Stimulated activated CD8-positive, alpha-beta memory T cell treated with anti-CD3 and anti-CD28 coated beads, Interleukin-15, amount 100 ng/mL, for 4 hours (primary cell): Measurements from ENCODE around the gene PTPRE.

ENCODE experiments used
- DNase-seq, 2 donors: peaks; one replicate each; pipeline ENCODE4 v3.0.0-alpha.2; 2020; ENCODE audit warnings: low read depth in 2 of 2

The PTPRE gene

GRCh38 chr10:127908106-127908958 is 1.4 kb downstream of the PTPRE start:
- DNase-seq: no peak

- no peak for DNase-seq
These were observed 2.0 kb downstream of the PTPRE start for GRCh38 chr10:127908959-127909267.

GRCh38 chr10:127909716-127910463 is 3.0 kb downstream of the PTPRE start:
- DNase-seq: no peak

- no peak for DNase-seq
These were observed 3.5 kb downstream of the PTPRE start for GRCh38 chr10:127910464-127910770.

- DNase-seq: no peak
These were observed 4.4 kb downstream of the PTPRE start for GRCh38 chr10:127911218-127911866.

- no peak for DNase-seq
These were observed 5.0 kb downstream of the PTPRE start for GRCh38 chr10:127911867-127912257.

- no peak for DNase-seq
These were observed 5.9 kb downstream of the PTPRE start for GRCh38 chr10:127912607-127913367.

GRCh38 chr10:127913368-127913759 is 6.5 kb downstream of the PTPRE start:
- no peak for DNase-seq

- no peak for DNase-seq
These were observed 8.4 kb downstream of the PTPRE start for GRCh38 chr10:127915324-127915723.

GRCh38 chr10:127916826-127917225 is 9.9 kb downstream of the PTPRE start:
- DNase-seq: no peak

- DNase-seq: no peak
These were observed 11.7 kb downstream of the PTPRE start for GRCh38 chr10:127918572-127918971.

- no peak for DNase-seq
These were observed 12.7 kb downstream of the PTPRE start for GRCh38 chr10:127919418-127920271.

- no peak for DNase-seq
These were observed 13.6 kb downstream of the PTPRE start for GRCh38 chr10:127920306-127921074.

- no peak for DNase-seq
These were observed 14.3 kb downstream of the PTPRE start for GRCh38 chr10:127921075-127921752.

GRCh38 chr10:127921753-127922145 is 14.8 kb downstream of the PTPRE start:
- DNase-seq: no peak

GRCh38 chr10:127922206-127922605 is 15.3 kb downstream of the PTPRE start:
- no peak for DNase-seq

- no peak for DNase-seq
These were observed 15.9 kb downstream of the PTPRE start for GRCh38 chr10:127922675-127923366.

- no peak for DNase-seq
These were observed 16.7 kb downstream of the PTPRE start for GRCh38 chr10:127923646-127924045.

- DNase-seq: no peak
These were observed 18.7 kb downstream of the PTPRE start for GRCh38 chr10:127925471-127926207.
